Endodermal cell (in vitro differentiated cells): ENCODE results near the gene RAB17. TPM values are rescaled to one million over a fixed set of nuclear protein-coding genes. Genes with fewer than 3 reads are reported as not detected.

Experiments
- DNase-seq: peaks from one replicate; pipeline ENCODE4 v3.0.0-alpha.2; 2017
- H3K27ac ChIP-seq: 2 replicates; pipeline ENCODE4 v1.5.1; 2013; ENCODE audit warnings: mild to moderate bottlenecking, low read depth, low read length, moderate library complexity
- H3K27me3 ChIP-seq: 2 replicates; pipeline ENCODE4 v1.6.1; 2013; ENCODE audit warnings: mild to moderate bottlenecking, low read length, moderate library complexity; ENCODE audit not compliant: insufficient read depth, control insufficient read depth, poor library complexity, severe bottlenecking
- H3K36me3 ChIP-seq: 2 replicates; pipeline ENCODE4 v1.7.0; 2013; ENCODE audit warnings: mild to moderate bottlenecking, low read length, moderate library complexity; ENCODE audit not compliant: control insufficient read depth, insufficient read depth
- H3K4me1 ChIP-seq: one replicate; pipeline ENCODE4 v1.7.0; 2013; ENCODE audit warnings: low read length; ENCODE audit not compliant: control insufficient read depth, insufficient read depth
- H3K4me3 ChIP-seq: 2 replicates; pipeline ENCODE4 v1.5.1; 2013; ENCODE audit warnings: mild to moderate bottlenecking, low read length, moderate library complexity
- H3K9ac ChIP-seq: 2 replicates; pipeline ENCODE4 v1.6.1; 2013; ENCODE audit warnings: mild to moderate bottlenecking, low read length, moderate library complexity; ENCODE audit not compliant: poor library complexity, severe bottlenecking; ENCODE audit errors: extremely low read depth
- H3K9me3 ChIP-seq: 2 replicates; pipeline ENCODE4 v1.6.1; 2013; ENCODE audit warnings: mild to moderate bottlenecking, low read length, moderate library complexity; ENCODE audit not compliant: control insufficient read depth
- H3K27ac Mint-ChIP-seq: 2 replicates; pipeline ENCODE4 v1.8.0; 2020; ENCODE audit warnings: mixed read lengths
- H3K27me3 Mint-ChIP-seq: 2 replicates; pipeline ENCODE4 v1.8.0; 2021; ENCODE audit warnings: mild to moderate bottlenecking, mixed read lengths; ENCODE audit not compliant: insufficient read depth
- H3K36me3 Mint-ChIP-seq: 2 replicates; pipeline ENCODE4 v1.8.0; 2020; ENCODE audit warnings: low read depth, mixed read lengths
- H3K4me1 Mint-ChIP-seq: 2 replicates; pipeline ENCODE4 v1.8.0; 2020; ENCODE audit warnings: mixed read lengths
- H3K4me3 Mint-ChIP-seq: 2 replicates; pipeline ENCODE4 v1.8.0; 2020; ENCODE audit warnings: mild to moderate bottlenecking, moderate library complexity, mixed read lengths
- H3K9me3 Mint-ChIP-seq: 2 replicates; pipeline ENCODE4 v1.8.0; 2020; ENCODE audit warnings: mild to moderate bottlenecking, mixed read lengths
- WGBS, 2 experiments: methylation state at CpG; one replicate each; pipeline versions ENCODE4 v1.1.5 to v1.1.7; 2013; ENCODE audit warnings: missing lambda C conversion rate in 2 of 2, mixed read lengths in 1 of 2; ENCODE audit not compliant: insufficient coverage in 1 of 2, insufficient read length in 1 of 2; 5-methylcytosine and 5-hydroxymethylcytosine counted together
- total RNA-seq, 2 donors: library from RNA; stranded (reverse); fragmentation: NEBNext Ultra II Directional in 1 of 2; extraction: Animal tissue kit (Norgen Biotek cat#: 25700) in 1 of 2; gene quantifications; 2 replicates in 1 of 2; 3 replicates in 1 of 2; pipeline ENCODE4 v1.2.1, GENCODE V29; 2021
- TF ChIP-seq, protein P1 (sequence below): fragments of 200-600 bp; sonication (generic); conservative IDR thresholded peaks from 2 replicates; pipeline ENCODE4 v1.5.0; 2021; ENCODE audit warnings: antibody characterized with exemption, mild to moderate bottlenecking

The RAB17 gene
- total RNA-seq, 2 donors from 2014 or later: 235 to 369 TPM

DNA sequence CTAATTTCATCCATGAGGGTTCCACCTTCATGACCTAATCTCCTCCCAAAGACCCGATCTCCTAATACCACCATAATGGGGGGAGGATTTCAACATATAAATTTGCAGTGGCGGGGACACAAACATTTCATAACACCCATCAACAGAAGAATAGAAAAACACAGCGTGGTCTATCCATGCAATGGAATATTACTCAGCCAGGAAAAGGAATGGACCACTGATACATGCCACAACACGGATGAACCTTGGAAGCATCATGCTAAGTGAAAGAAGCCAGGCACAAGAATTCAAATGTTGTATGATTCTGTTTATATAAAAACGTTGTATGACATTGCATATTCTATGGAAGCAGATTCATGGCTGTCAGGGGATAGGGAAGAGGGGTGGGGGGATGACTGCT lies 21.5 kb downstream of the RAB17 start:
- WGBS, 2 experiments: 93% methylated on average over 4 to 5 of the region's 5 CpGs
- H3K4me1 ChIP-seq: peaks cover 6% of the 10 kb centered on the region
- TF ChIP-seq, protein P1, sequence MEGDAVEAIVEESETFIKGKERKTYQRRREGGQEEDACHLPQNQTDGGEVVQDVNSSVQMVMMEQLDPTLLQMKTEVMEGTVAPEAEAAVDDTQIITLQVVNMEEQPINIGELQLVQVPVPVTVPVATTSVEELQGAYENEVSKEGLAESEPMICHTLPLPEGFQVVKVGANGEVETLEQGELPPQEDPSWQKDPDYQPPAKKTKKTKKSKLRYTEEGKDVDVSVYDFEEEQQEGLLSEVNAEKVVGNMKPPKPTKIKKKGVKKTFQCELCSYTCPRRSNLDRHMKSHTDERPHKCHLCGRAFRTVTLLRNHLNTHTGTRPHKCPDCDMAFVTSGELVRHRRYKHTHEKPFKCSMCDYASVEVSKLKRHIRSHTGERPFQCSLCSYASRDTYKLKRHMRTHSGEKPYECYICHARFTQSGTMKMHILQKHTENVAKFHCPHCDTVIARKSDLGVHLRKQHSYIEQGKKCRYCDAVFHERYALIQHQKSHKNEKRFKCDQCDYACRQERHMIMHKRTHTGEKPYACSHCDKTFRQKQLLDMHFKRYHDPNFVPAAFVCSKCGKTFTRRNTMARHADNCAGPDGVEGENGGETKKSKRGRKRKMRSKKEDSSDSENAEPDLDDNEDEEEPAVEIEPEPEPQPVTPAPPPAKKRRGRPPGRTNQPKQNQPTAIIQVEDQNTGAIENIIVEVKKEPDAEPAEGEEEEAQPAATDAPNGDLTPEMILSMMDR: no peak
- no peaks in the 10 kb centered on the region for H3K36me3 ChIP-seq
- Mint-ChIP-seq H3K4me3 (no peak overlapping the region), H3K9me3 (peaks cover 2% of the 10 kb centered on the region), H3K36me3 (peaks cover 8% of the 10 kb centered on the region), H3K27ac (no peak overlapping the region), H3K27me3 (no peaks in the 10 kb centered on the region), H3K4me1 (peaks cover 22% of the 10 kb centered on the region)
- no peaks in the 10 kb centered on the region for H3K9me3 ChIP-seq
- no peak overlapping the region for H3K27ac ChIP-seq
- H3K9ac ChIP-seq: no peak overlapping the region
- DNase-seq: no peak
- no peak overlapping the region for H3K4me3 ChIP-seq
- H3K27me3 ChIP-seq: no peaks in the 10 kb centered on the region

DNA sequence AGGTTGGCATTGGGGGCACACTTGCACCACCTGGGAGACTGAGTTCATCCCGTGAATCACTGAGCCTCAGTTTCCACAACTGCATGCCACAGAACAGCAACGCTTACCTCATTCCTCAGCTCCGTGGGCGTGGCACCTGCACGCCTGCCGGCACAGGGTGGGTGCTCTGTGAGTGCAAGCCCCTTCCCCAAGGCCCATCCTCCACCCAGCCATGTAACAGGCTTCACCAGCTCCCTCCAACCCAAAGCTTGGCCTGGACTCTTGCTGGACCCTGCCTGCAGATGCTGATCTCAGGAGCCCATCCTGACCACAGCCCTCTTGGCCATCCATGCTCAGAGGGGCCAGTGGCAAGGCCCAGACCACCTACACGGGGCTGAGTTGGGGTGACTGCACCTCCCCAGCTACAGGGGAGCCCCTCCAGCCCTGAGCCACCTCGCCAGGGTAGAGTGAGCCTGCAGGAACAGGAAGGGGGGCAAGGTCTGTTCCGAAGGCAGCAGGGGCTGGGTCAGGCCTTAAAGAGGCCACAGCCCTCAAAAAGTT lies 22.3 kb downstream of the RAB17 start:
- DNase-seq: no peak
- Histone ChIP-seq H3K27me3 (no peaks in the 10 kb centered on the region), H3K9ac (no peak overlapping the region), H3K4me3 (no peak overlapping the region), H3K36me3 (no peaks in the 10 kb centered on the region), H3K9me3 (no peaks in the 10 kb centered on the region), H3K4me1 (peaks cover 6% of the 10 kb centered on the region), H3K27ac (no peak overlapping the region)
- Mint-ChIP-seq H3K4me1 (peaks cover 15% of the 10 kb centered on the region), H3K4me3 (no peak overlapping the region), H3K9me3 (peaks cover 2% of the 10 kb centered on the region), H3K36me3 (peaks cover 3% of the 10 kb centered on the region), H3K27ac (no peak overlapping the region), H3K27me3 (no peaks in the 10 kb centered on the region)
- TF ChIP-seq, protein P1: no peak
- WGBS, 2 experiments: 88 to 100% methylated on average over 2 to 9 of the region's 9 CpGs

DNA sequence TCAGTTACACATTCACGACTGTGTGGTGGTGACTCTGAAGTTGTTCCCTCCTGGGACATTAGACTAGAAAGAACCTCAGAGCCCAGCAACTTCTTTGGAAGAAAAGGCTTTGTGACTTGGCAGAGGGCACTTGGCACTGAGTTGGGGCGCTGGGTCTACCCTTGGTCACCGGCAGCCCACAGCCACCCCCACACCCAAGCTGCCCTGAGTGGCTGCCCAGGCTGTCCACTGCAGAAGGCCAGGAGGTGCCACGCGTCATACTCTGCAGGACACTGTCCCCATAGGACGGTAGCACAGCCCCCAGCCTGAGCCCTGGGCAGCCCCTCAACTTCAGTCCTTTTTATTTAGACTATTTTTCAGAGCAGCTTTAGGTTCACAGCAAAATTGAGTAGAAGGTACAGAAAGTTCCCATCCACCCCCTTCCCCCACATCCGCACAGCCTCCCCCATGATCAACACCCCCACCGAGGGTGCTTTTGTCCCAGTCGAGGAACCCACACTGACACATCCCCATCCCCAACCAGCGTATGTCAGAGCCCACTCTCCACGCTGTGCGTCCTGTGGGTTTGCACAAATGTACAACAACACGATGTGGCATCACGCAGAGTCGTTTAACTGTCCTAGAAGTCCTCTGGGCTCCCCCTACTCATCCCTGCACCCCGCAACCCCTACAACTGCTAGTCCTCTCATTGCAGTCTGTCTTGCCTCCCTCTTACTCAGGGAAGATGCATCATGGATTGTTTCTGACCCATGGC lies 23.1 kb downstream of the RAB17 start:
- 89 to 90% methylated on average over 9 to 16 of the region's 16 CpGs for WGBS, 2 experiments

More for the DNA sequence above, 23.1 kb downstream of the RAB17 start:
- H3K27me3 ChIP-seq: no peaks in the 10 kb centered on the region
- H3K4me1 ChIP-seq: peaks cover 3% of the 10 kb centered on the region
- Mint-ChIP-seq H3K4me1 (peaks cover 7% of the 10 kb centered on the region), H3K36me3 (peaks cover 3% of the 10 kb centered on the region), H3K4me3 (no peak overlapping the region), H3K9me3 (peaks cover 2% of the 10 kb centered on the region), H3K27ac (no peak overlapping the region), H3K27me3 (no peaks in the 10 kb centered on the region)
- no peaks in the 10 kb centered on the region for H3K36me3 ChIP-seq
- H3K9ac ChIP-seq: no peak overlapping the region
- H3K9me3 ChIP-seq: no peaks in the 10 kb centered on the region
- TF ChIP-seq, protein P1: no peak
- DNase-seq: no peak
- no peak overlapping the region for H3K4me3 ChIP-seq
- H3K27ac ChIP-seq: no peak overlapping the region
